M059J (cell line): ENCODE results near the gene FAM221B. TPM values are rescaled to one million over a fixed set of nuclear protein-coding genes. Genes with fewer than 3 reads are reported as not detected.

Experiments
- DNase-seq: peaks from one replicate; pipeline ENCODE4 v3.0.0-alpha.2; 2012; ENCODE audit warnings: low read depth
- total RNA-seq: library from RNA; depleted of rRNA; stranded (reverse); fragments of >200 nt; shearing (Covaris generic); gene quantifications from 2 replicates; pipeline ENCODE4 v1.2.3, GENCODE V29; 2014; rRNA removed

Gene FAM221B, protein sequence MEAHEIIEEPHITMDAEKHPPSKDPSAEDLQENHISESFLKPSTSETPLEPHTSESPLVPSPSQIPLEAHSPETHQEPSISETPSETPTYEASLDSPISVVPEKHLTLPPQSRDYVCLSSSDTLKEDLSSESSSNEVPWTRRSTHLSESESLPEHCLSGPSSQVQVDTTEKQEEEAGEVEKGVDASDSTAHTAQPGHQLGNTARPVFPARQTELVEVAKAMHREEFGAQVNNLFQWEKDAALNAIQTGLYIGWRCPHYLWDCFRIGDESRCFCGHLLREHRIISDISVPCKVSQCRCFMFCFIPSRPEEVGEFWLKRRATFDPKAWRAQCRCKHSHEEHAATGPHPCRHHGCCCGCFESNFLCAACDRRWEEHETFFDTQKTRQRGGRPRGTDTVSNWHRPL
- total RNA-seq = not detected in 2 replicates

- DNase-seq = no peak
Measured at GRCh38 chr9:35828716-35829083, at the start of gene FAM221B. TSS of gene FAM221B (minus strand) at chr9:35828732. CDS start at chr9:35826161, 2,571 bp downstream.

- no peak for DNase-seq
Measured at GRCh38 chr9:35872505-35872904, 44.0 kb upstream of the FAM221B start.

GRCh38 chr9:35871545-35871944 lies 43.0 kb upstream of the FAM221B start:
- peak; percentile 93 for DNase-seq

- DNase-seq = no peak
Measured at GRCh38 chr9:35870351-35870923, 41.9 kb upstream of the FAM221B start, which contains the start of gene OR13J1. TSS of gene OR13J1 (minus strand) at chr9:35870401. CDS start at chr9:35870401, 0 bp downstream.

DNA sequence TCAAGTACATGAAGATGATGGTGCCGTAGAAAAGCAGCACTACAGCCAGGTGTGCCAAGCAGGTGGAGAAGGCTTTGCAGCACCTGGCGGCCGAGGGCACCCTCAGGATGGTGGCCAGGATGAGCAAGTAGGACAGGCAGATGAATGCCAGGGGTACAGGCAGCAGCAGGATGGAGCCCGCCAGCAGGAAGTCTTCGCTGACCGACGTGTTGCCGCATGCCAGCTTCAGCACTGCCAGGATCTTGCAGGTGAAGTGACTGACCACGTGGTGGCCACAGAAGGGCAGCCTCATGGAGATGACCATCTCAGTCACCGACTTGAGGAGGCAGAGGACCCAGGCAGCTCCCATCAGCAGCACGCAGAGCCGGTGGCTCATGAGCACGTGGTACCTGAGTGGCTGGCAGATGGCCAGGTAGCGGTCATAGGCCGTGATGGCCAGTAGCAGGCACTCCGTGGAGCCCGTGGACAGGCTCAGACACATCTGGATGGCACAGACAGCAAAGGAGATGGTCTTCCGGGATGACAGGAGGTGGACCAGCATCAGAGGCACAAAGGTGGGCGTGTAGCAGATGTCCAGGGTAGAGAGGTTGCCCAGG lies 41.2 kb upstream of the FAM221B start:
- DNase-seq = no peak

DNA sequence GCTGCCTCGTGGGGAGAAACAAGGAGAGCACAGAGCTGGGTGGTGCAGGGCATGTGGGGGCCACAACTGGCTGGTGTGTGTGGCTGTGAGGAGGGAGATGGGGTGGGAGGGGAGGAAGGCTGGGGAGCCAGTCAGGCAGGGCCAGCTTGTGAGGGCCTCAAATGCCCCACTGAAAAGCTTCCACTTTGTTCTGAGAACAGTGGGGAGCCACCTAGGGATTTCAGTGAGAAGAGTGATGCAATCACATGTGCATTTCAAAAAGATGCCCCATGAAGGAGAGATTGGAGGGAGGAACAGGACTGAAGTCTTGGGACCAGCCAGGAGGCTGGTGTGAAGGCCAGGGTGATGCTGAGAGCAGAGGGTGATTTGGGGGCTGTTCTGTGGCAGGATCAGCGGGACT lies 40.4 kb upstream of the FAM221B start:
- DNase-seq = no peak

GRCh38 chr9:35867538-35867937 lies 39.0 kb upstream of the FAM221B start:
- DNase-seq = no peak

DNA sequence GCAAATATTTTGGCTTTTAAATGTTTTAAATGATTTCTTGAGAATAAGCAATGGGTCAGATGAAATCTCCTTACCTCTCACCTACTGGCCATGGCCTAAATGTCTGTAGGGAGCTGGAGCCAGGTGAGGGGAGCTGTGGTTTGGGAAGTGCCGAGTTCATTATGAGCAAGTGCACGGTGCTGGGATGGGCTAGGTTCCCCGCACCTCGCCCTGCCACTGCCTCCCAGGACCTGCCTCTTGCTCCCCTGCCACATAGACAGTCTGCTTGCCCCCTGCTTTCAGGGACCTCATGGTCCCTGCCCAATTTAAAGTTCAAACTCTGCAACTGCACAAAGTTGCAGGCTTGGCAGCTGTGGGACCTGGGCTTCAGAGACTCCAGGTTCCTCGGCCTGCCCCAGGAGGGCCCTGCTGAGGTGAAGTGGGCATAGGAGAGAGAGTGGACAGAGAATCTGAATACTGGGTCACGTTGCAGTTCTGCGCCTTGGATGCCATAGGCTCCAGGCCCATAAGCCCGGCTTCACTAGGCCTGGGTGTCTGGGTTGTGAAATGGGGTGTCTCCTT lies 36.2 kb upstream of the FAM221B start:
- no peak for DNase-seq

DNA sequence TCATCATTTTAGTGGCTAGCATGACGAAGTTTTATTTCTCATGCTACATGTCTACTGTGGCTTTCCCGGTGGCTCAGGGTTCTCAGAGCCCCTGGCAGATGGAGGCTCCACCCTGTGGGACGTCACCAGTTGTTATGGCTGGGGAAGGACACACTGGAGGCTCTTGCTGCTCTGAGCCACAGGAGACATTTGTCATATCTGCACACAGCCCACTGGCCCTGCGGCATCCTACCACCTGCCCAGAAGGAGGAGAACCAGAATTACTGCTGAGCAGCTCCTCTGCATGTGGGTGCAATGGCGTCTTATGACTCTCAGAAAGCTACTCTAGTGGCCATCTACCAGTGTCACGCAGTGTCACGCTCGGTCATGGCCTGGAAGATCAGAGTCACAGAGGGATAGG lies 35.1 kb upstream of the FAM221B start:
- no peak for DNase-seq

DNA sequence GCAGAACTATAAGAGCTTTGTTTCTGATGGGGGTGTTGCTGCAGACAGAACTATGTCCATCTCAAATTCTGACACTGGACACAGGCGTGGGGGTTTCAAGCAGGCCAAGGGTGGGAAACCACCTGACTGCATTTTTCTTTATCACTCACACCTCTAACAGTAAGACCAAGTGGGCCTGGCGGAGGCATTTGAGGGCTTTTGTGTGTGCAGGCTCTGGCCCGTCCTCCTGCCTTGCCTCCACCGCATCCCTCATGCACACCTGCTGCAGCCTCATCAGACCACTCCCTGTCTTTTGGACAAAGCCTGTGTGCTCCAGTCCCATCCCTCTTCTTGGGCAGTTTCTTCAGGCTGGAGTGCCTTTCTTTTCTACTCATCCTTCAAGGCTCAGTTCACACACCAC lies 33.8 kb upstream of the FAM221B start:
- no peak for DNase-seq

- no peak for DNase-seq
Measured at GRCh38 chr9:35861161-35861897, 32.8 kb upstream of the FAM221B start.

DNA sequence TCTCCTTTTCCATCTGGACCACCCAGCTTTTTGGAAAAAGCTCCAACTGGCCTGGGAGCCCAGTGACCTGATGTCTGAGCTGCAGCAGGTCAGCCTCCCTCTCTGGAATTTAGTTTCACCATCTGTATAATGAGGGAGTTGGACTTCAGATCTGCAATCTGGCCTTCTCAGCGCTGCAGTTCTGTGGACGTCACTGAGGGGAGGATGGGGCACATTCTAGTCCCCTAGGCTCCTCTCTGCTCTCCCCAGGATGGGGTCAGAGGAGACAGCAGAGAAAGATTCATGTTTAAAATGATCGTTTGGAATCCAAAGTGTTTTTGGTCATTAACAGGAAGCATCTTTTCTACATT lies 31.4 kb upstream of the FAM221B start:
- DNase-seq = no peak

DNA sequence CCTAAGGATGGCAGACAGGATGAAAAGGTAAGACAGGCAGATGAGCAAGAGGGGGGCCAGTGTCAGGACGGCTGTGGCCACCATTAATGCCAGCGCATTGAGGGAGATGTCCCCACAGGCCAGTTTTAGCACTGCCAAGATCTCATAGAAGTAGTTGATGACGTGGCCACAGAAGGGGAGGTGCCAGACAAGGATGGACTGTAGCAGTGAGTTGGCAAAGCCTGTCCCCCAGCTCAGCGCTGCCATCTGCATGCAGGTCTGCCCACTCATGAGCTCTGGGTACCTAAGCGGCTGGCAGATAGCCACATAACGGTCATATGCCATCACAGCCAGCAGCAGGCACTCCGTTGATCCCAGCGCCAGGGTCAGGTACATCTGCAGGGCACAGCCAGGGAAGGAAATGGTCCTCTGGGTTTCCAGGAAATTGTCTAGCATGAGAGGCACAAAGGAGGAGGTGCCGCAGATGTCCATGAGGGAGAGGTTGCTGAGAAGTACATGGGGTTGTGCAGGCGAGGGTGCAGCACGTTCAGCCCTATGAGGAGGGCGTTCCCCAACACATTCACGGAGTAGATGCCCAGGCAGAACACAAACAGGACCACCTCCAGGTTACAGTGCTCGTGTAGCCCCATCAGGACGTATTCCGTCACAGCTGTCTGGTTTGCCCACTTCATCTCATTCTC lies 30.9 kb upstream of the FAM221B start:
- DNase-seq = peak; percentile 59

- no peak for DNase-seq
Measured at GRCh38 chr9:35858458-35858857, 29.9 kb upstream of the FAM221B start.

DNA sequence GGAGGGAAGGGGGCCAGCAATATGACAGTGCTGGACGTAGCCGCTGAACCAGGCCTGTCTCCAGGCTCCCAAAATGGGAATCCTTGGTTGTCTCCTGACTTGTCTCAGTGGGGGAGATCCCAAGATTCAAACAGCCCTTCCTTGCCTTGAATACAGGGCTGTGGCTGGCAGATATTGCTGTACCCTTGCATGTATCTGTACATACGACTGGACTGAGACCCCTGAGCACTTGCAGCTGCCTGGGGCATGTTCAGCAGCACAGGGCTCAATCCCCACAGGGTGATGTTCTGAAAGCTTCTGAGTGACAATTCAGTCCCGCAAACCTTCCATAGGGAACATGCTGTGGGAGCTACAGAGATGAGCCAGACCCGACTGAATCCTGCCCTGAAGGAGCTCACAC lies 28.4 kb upstream of the FAM221B start:
- no peak for DNase-seq

GRCh38 chr9:35856206-35856605 lies 27.7 kb upstream of the FAM221B start:
- DNase-seq = no peak

DNA sequence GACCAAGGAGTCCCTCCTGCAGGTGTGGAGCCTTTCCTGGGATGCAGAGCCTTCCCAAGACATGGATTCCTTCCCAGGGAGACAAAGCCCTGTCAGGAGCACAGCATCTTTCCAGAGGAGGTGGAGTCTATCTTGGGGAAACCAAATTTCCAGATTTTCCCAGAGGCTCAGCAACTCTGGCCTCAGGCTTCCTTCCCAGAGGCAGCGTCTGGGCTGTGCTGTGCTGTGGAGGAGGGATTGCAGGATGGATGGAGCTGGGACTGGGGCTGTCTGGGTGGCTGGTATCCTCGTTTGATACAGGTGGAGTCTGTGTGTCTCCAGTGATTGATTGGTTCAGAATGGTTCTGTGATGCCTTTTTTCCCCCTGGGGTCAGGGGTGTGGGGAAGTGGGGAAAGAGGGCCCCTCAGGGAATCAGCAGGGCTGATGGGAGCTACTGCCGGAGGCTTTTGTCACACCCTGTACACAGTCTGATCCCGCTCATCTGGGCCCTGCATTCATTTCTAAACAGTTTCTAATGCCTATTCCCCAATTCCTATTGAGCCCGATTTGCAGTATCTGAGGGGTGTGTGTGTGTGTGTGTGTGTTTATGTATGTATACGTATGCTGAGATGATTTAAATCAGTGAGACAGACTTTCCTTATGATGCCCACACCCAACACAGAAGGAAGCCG lies 25.7 kb upstream of the FAM221B start:
- DNase-seq = no peak

- DNase-seq = no peak
Measured at GRCh38 chr9:35852876-35853865, 24.6 kb upstream of the FAM221B start.

DNA sequence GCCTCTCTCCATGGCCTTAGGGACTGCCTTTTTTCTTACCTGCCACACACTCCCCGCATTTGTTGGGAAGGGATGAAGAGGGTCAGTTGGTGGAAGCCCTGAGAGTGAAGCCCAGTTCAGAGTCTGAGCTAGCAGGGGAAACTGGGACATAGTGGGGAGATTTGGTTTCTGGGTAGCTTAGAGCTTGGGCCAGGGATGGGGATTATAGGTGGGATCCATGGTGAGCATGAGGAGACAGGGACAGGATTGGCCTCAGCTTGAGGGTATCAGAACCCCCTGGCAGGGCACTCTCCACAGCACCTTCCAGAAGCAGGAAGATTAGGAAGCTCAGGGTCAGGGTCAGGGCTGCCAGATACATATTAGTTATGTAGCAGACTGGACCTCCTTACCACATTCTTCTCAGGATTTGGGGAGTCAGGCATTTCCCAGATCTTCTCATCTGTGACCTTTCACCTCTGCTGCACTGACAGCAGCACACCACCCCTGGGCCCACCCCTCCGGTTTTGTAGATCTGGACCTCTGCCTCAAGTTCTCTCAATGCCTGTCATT lies 23.8 kb upstream of the FAM221B start:
- DNase-seq = no peak
